HL-60 (cell line): Measurements from ENCODE around the gene UBC.

Experiments used
- POLR2AphosphoS5 ChIP-seq: IDR thresholded peaks from 2 replicates; pipeline ENCODE4 v1.6.1; 2012; ENCODE audit warnings: low read depth
- TF ChIP-seq, protein P1 (sequence below): IDR thresholded peaks from one replicate; pipeline ENCODE4 v1.5.1; 2011; ENCODE audit warnings: low read length, control low read depth, inconsistent platforms; ENCODE audit not compliant: insufficient read depth

DNA sequence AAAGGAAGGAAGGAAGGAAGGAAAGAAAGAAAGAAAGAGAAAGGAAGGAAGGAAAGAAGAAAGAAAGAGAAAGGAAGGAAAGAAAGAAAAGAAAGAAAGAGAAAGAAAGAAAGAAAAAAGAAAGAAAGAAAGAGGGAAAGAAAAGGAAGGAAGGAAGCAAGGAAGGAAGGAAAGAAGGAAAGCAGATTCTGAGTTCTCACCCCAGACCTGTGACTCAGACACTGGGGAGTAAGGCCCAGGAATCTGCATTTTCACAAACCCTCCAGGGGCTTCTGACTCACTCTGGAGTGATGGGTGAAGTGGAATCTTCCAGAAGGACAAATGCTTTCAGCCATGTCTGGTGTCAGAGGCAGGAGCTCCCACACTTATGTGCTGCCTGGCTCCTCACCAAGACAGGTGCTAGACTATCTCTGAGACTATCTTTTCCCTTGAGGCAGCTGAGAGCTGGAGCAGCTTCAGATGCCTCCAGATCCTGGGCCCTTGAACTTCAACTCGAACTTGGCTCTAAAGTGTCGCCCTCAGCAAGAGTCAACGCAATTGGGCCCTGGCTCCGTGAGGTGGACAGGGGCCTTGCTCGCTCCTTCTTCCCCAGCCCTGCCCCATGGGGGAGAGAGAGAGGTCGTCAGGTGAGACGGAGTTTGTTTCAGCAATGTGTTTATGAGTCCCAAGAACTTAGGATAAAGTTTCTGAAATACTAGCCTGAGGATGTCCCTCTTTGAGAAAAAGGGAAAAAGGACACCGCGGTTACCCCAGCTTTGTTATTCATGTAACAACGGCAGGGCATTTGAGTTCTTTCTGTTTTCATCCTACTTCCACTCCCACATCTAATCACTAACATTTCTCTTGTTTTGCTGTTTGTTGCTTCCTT lies 31.0 kb downstream of the UBC start:
- TF ChIP-seq, protein P1, sequence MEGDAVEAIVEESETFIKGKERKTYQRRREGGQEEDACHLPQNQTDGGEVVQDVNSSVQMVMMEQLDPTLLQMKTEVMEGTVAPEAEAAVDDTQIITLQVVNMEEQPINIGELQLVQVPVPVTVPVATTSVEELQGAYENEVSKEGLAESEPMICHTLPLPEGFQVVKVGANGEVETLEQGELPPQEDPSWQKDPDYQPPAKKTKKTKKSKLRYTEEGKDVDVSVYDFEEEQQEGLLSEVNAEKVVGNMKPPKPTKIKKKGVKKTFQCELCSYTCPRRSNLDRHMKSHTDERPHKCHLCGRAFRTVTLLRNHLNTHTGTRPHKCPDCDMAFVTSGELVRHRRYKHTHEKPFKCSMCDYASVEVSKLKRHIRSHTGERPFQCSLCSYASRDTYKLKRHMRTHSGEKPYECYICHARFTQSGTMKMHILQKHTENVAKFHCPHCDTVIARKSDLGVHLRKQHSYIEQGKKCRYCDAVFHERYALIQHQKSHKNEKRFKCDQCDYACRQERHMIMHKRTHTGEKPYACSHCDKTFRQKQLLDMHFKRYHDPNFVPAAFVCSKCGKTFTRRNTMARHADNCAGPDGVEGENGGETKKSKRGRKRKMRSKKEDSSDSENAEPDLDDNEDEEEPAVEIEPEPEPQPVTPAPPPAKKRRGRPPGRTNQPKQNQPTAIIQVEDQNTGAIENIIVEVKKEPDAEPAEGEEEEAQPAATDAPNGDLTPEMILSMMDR: no peak
- no peak for TF ChIP-seq POLR2AphosphoS5
